OCI-LY7 (cell line): ENCODE results near the gene MCTP2. TPM values are rescaled to one million over a fixed set of nuclear protein-coding genes. Genes with fewer than 3 reads are reported as not detected.
"Not testable (repeated sequence)": the region's sequence is repeated elsewhere in the genome, so short reads cannot be mapped to it uniquely, and the experiment has no call there.

Experiments used
- BruUV-seq: library from RNA; stranded (reverse); fragments of 400-500 nt; replicated peaks from 2 replicates; lab custom pipeline; 2021; lab: Mats Ljungman, UMichigan
- CTCF ChIA-PET: fragments of 300-600 bp; sonication (Branson Sonifier 250); formaldehyde crosslinking; loops from one replicate; lab custom pipeline; 2022; ENCODE audit warnings: antibody characterized with exemption; ENCODE audit not compliant: unreplicated experiment; lab: Charles Lee
- POLR2A ChIA-PET: fragments of 300-600 bp; sonication (Branson Sonifier 250); formaldehyde crosslinking; loops from one replicate; lab custom pipeline; 2022; ENCODE audit warnings: antibody characterized with exemption; lab: Charles Lee
- DNase-seq: peaks from one replicate; pipeline ENCODE4 v3.0.0-alpha.2; 2015; ENCODE audit warnings: low spot score
- H2AFZ ChIP-seq: fragments of 200-600 bp; sonication (generic), shearing (Covaris generic); 2 replicates; pipeline ENCODE4 v1.6.1; 2014; ENCODE audit warnings: mild to moderate bottlenecking, antibody characterized with exemption, low read length, moderate library complexity
- H3K27ac ChIP-seq: fragments of 200-600 bp; sonication (generic); 2 replicates; pipeline ENCODE4 v1.5.1; 2014; ENCODE audit warnings: mixed run types, low read depth, mild to moderate bottlenecking, moderate library complexity, low read length, inconsistent platforms; ENCODE audit not compliant: poor library complexity, severe bottlenecking
- H3K36me3 ChIP-seq: fragments of 200-600 bp; sonication (generic); 2 replicates; pipeline ENCODE4 v1.6.1; 2014; ENCODE audit warnings: mild to moderate bottlenecking, antibody characterized with exemption, low read length, moderate library complexity, mixed read lengths; ENCODE audit not compliant: insufficient read depth
- H3K4me1 ChIP-seq: fragments of 200-600 bp; sonication (generic); 2 replicates; pipeline ENCODE4 v1.5.1; 2014; ENCODE audit warnings: mild to moderate bottlenecking, low read length; ENCODE audit not compliant: insufficient read depth, poor library complexity, severe bottlenecking
- H3K4me2 ChIP-seq: fragments of 200-600 bp; sonication (generic); 2 replicates; pipeline ENCODE4 v1.6.1; 2014; ENCODE audit warnings: mild to moderate bottlenecking, low read length
- H3K4me3 ChIP-seq: fragments of 200-600 bp; sonication (generic); 2 replicates; pipeline ENCODE4 v1.5.1; 2014; ENCODE audit warnings: mild to moderate bottlenecking, low read depth, low read length; ENCODE audit not compliant: poor library complexity, severe bottlenecking
- H3K79me2 ChIP-seq: fragments of 200-600 bp; sonication (generic); 2 replicates; pipeline ENCODE4 v1.6.1; 2016; ENCODE audit warnings: low read depth, mild to moderate bottlenecking, low read length, moderate library complexity, mixed read lengths; ENCODE audit not compliant: insufficient read depth
- H3K9me2 ChIP-seq: fragments of 200-600 bp; sonication (generic); 2 replicates; pipeline ENCODE4 v1.6.1; 2016; ENCODE audit warnings: mild to moderate bottlenecking, low read length, mixed read lengths; ENCODE audit not compliant: insufficient read depth
- H3K9me3 ChIP-seq: fragments of 200-600 bp; sonication (generic); 2 replicates; pipeline ENCODE4 v1.6.1; 2014; ENCODE audit warnings: mild to moderate bottlenecking, mixed run types, low read length, mixed read lengths
- H4K20me1 ChIP-seq: fragments of 200-600 bp; sonication (generic); 2 replicates; pipeline ENCODE4 v1.6.1; 2014; ENCODE audit warnings: mild to moderate bottlenecking, antibody characterized with exemption, low read length, moderate library complexity, mixed read lengths; ENCODE audit not compliant: insufficient read depth
- CTCF ChIP-seq: fragments of 200-600 bp; sonication (generic); conservative IDR thresholded peaks from 2 replicates; pipeline ENCODE4 v1.5.1; 2014; ENCODE audit warnings: mild to moderate bottlenecking, antibody characterized with exemption, low read length, moderate library complexity, mixed read lengths
- EZH2phosphoT487 ChIP-seq: fragments of 200-600 bp; sonication (generic); IDR thresholded peaks from 2 replicates; pipeline ENCODE4 v1.6.1; 2018; ENCODE audit warnings: low read depth, borderline replicate concordance, mild to moderate bottlenecking, mixed run types, antibody characterized with exemption, low read length, moderate library complexity, mixed read lengths
- intact Hi-C: fragments of 100-400 bp; cut with micrococcal nuclease; formaldehyde crosslinking; loops from one replicate; pipeline ENCODE4 v1.10.0; 2022; ENCODE audit not compliant: unreplicated experiment
- total RNA-seq, 2 experiments: library from RNA; depleted of rRNA in 1 of 2; stranded (reverse); fragments of >200 nt in 1 of 2; shearing (Covaris generic) in 1 of 2; gene quantifications; 2 replicates each; pipeline ENCODE4 v1.2.3, GENCODE V29; 2014 to 2022

The MCTP2 gene
- total RNA-seq, 2 experiments from 2014 or later = 73.2 to 90.6 TPM

GRCh38 chr15:94240480-94240879 is 9.1 kb downstream of the MCTP2 start:
- Histone ChIP-seq H3K9me2 (no peaks in the 10 kb centered on the region), H3K9me3 (no peaks in the 10 kb centered on the region), H3K4me1 (peaks cover 67% of the 10 kb centered on the region), H3K36me3 (peaks cover 13% of the 10 kb centered on the region), H3K27ac (no peak overlapping the region), H3K4me3 (no peak overlapping the region), H3K4me2 (peak overlapping the region; percentile 64), H2AFZ (no peak overlapping the region), H3K79me2 (peaks cover 77% of the 10 kb centered on the region), H4K20me1 (no peaks in the 10 kb centered on the region)
- DNase-seq = no peak
- POLR2A ChIA-PET = interaction anchor here (0.7 to 4.5 kb wide), 7 partner anchors 9 to 108 kb away, joined by 3 to 41 read pairs (median 5); partner anchors contain the start of gene MCTP2
- no TSS peak for BruUV-seq
- TF ChIP-seq EZH2phosphoT487 = no peak
- TF ChIP-seq CTCF = no peak
- intact Hi-C loops = loop anchor here (1.0 kb wide), 1 partner anchor 13 kb away; no protein-coding TSS in a partner anchor
- CTCF ChIA-PET = interaction anchor here (0.6 kb wide), 1 partner anchor 17 kb away, joined by 3 read pairs; no protein-coding TSS in a partner anchor

GRCh38 chr15:94242257-94242656 is 10.9 kb downstream of the MCTP2 start:
- DNase-seq = no peak
- ChIA-PET POLR2A (interaction anchor here (4.5 kb wide), 1 partner anchor 12 kb away, joined by 31 read pairs; the partner anchor contains the start of gene MCTP2), CTCF (no interaction called here)
- H3K36me3 ChIP-seq = peaks cover 26% of the 10 kb centered on the region
- no peak overlapping the region for H3K4me3 ChIP-seq
- peaks cover 64% of the 10 kb centered on the region for H3K4me1 ChIP-seq
- BruUV-seq = TSS peak; percentile 5
- H2AFZ ChIP-seq = no peak overlapping the region
- peak overlapping the region; percentile 18 for H3K27ac ChIP-seq
- H3K4me2 ChIP-seq = no peak overlapping the region
- TF ChIP-seq CTCF (no peak), EZH2phosphoT487 (no peak)
- no peaks in the 10 kb centered on the region for H3K9me3 ChIP-seq
- H4K20me1 ChIP-seq = no peaks in the 10 kb centered on the region
- peaks cover 77% of the 10 kb centered on the region for H3K79me2 ChIP-seq
- H3K9me2 ChIP-seq = no peaks in the 10 kb centered on the region
- intact Hi-C loops = no loop called here

- H3K4me3 ChIP-seq, H3K9me2 ChIP-seq, H3K27ac ChIP-seq, H4K20me1 ChIP-seq, BruUV-seq, DNase-seq, CTCF ChIA-PET, H3K9me3 ChIP-seq, POLR2A ChIA-PET, H2AFZ ChIP-seq, intact Hi-C loops, H3K4me2 ChIP-seq: not testable (repeated sequence)
- peaks cover 77% of the 10 kb centered on the region for H3K79me2 ChIP-seq
- peaks cover 57% of the 10 kb centered on the region for H3K4me1 ChIP-seq
- H3K36me3 ChIP-seq = peaks cover 26% of the 10 kb centered on the region
These were observed 11.6 kb downstream of the MCTP2 start for GRCh38 chr15:94243003-94243402.
